ENCODE results near the gene ANXA11.

Gene ANXA11

GRCh38 chr10:80164596-80164995 is 40.7 kb downstream of the ANXA11 start:
- H2BK12ac ChIP-seq (ENCODE audit: low read length in 2 of 2) = peak overlapping the region; percentile 79 to 85
- peaks cover 71% of the 10 kb centered on the region for H3K79me1 ChIP-seq (replicated peaks; ENCODE audit: low read length, poor library complexity, severe bottlenecking)
- no peak overlapping the region for H3K4me3 ChIP-seq (ENCODE audit: insufficient read depth in 1 of 2, low read depth in 1 of 2, low read length in 2 of 2)
- no peak overlapping the region for H2BK120ac ChIP-seq (ENCODE audit: low read depth, low read length)
- peaks cover 34% of the 10 kb centered on the region for H3K4me1 ChIP-seq (ENCODE audit: control insufficient read depth, insufficient read depth, low read depth, low read length)
- H2BK5ac ChIP-seq (ENCODE audit: low read depth, low read length, poor library complexity, severe bottlenecking) = no peak overlapping the region
- H3K4ac ChIP-seq (ENCODE audit: low read depth in 1 of 2, low read length in 2 of 2) = peak overlapping the region; percentile 50 to 64
- H3K23ac ChIP-seq (ENCODE audit: low read length in 2 of 2) = no peak overlapping the region
- peaks cover 87 to 90% of the 10 kb centered on the region in 2 experiments for H3K36me3 ChIP-seq (ENCODE audit: control insufficient read depth in 1 of 2, insufficient read depth in 2 of 2, low read depth in 1 of 2, low read length in 2 of 2)
- H2AK5ac ChIP-seq (ENCODE audit: low read length, severe bottlenecking) = no peak overlapping the region
- no peak overlapping the region for H3K4me2 ChIP-seq (ENCODE audit: low read length, poor library complexity, severe bottlenecking)
- H4K91ac ChIP-seq (ENCODE audit: low read length) = peak overlapping the region; percentile 79
- peak; percentile 38 for DNase-seq
- peak overlapping the region; percentile 66 for H3K9ac ChIP-seq (ENCODE audit: low read length)
- peak overlapping the region in 1 of 2 experiments; percentile 45 for H3K14ac ChIP-seq (ENCODE audit: low read length in 2 of 2)
- no peaks in the 10 kb centered on the region for H3K27me3 ChIP-seq (ENCODE audit: control insufficient read depth in 1 of 2, insufficient read depth in 1 of 2, low read length in 2 of 2)
- 62% methylated on average over 7 of the region's 7 CpGs for WGBS
- H2BK15ac ChIP-seq (ENCODE audit: low read depth, poor library complexity, severe bottlenecking) = no peak overlapping the region
- no peak overlapping the region for H2AFZ ChIP-seq (ENCODE audit: low read depth, low read length)
- H4K8ac ChIP-seq (ENCODE audit: low read length) = peak overlapping the region; percentile 16
- H3K27ac ChIP-seq (ENCODE audit: low read length, poor library complexity, severe bottlenecking) = no peak overlapping the region
- no peaks in the 10 kb centered on the region for H3K9me3 ChIP-seq (ENCODE audit: control insufficient read depth, low read length)
- H3K18ac ChIP-seq (ENCODE audit: low read depth in 1 of 2, low read length in 2 of 2) = peak overlapping the region; percentile 46 to 92

- peak; percentile 92 for DNase-seq
- Histone ChIP-seq H4K8ac (ENCODE audit: low read length) (peak overlapping the region; percentile 66), H2BK12ac (ENCODE audit: low read length in 2 of 2) (peak overlapping the region; percentile 85 to 95), H3K79me1 (replicated peaks; ENCODE audit: low read length, poor library complexity, severe bottlenecking) (peaks cover 64% of the 10 kb centered on the region), H3K27me3 (ENCODE audit: control insufficient read depth in 1 of 2, insufficient read depth in 1 of 2, low read length in 2 of 2) (no peaks in the 10 kb centered on the region), H2AFZ (ENCODE audit: low read depth, low read length) (no peak overlapping the region), H3K4me1 (ENCODE audit: control insufficient read depth, insufficient read depth, low read depth, low read length) (peaks cover 40% of the 10 kb centered on the region), H3K4me2 (ENCODE audit: low read length, poor library complexity, severe bottlenecking) (no peak overlapping the region), H3K36me3 (ENCODE audit: control insufficient read depth in 1 of 2, insufficient read depth in 2 of 2, low read depth in 1 of 2, low read length in 2 of 2) (peaks cover 85 to 90% of the 10 kb centered on the region in 2 experiments), H4K91ac (ENCODE audit: low read length) (peak overlapping the region; percentile 90), H3K9ac (ENCODE audit: low read length) (peak overlapping the region; percentile 66), H3K27ac (ENCODE audit: low read length, poor library complexity, severe bottlenecking) (no peak overlapping the region), H3K9me3 (ENCODE audit: control insufficient read depth, low read length) (no peaks in the 10 kb centered on the region), H2AK5ac (ENCODE audit: low read length, severe bottlenecking) (no peak overlapping the region), H2BK5ac (ENCODE audit: low read depth, low read length, poor library complexity, severe bottlenecking) (no peak overlapping the region), H3K4ac (ENCODE audit: low read depth in 1 of 2, low read length in 2 of 2) (peak overlapping the region; percentile 64 to 69), H3K14ac (ENCODE audit: low read length in 2 of 2) (peak overlapping the region in 1 of 2 experiments; percentile 45), H3K18ac (ENCODE audit: low read depth in 1 of 2, low read length in 2 of 2) (peak overlapping the region; percentile 86 to 88), H3K4me3 (ENCODE audit: insufficient read depth in 1 of 2, low read depth in 1 of 2, low read length in 2 of 2) (no peak overlapping the region), H2BK120ac (ENCODE audit: low read depth, low read length) (peak overlapping the region; percentile 45), H2BK15ac (ENCODE audit: low read depth, poor library complexity, severe bottlenecking) (peak overlapping the region; percentile 53), H3K23ac (ENCODE audit: low read length in 2 of 2) (peak overlapping the region in 1 of 2 experiments; percentile 16)
- 16% methylated on average over 7 of the region's 8 CpGs for WGBS
These were observed 41.5 kb downstream of the ANXA11 start for GRCh38 chr10:80163741-80164341.

- Histone ChIP-seq H2BK12ac (ENCODE audit: low read length in 2 of 2) (peak overlapping the region; percentile 69 to 84), H3K79me1 (replicated peaks; ENCODE audit: low read length, poor library complexity, severe bottlenecking) (peaks cover 58% of the 10 kb centered on the region), H2AFZ (ENCODE audit: low read depth, low read length) (no peak overlapping the region), H2BK5ac (ENCODE audit: low read depth, low read length, poor library complexity, severe bottlenecking) (no peak overlapping the region), H3K27ac (ENCODE audit: low read length, poor library complexity, severe bottlenecking) (no peak overlapping the region), H3K18ac (ENCODE audit: low read depth in 1 of 2, low read length in 2 of 2) (peak overlapping the region; percentile 67 to 89), H2BK15ac (ENCODE audit: low read depth, poor library complexity, severe bottlenecking) (no peak overlapping the region), H2AK5ac (ENCODE audit: low read length, severe bottlenecking) (no peak overlapping the region), H4K8ac (ENCODE audit: low read length) (peak overlapping the region; percentile 1), H3K14ac (ENCODE audit: low read length in 2 of 2) (no peak overlapping the region), H3K4me2 (ENCODE audit: low read length, poor library complexity, severe bottlenecking) (no peak overlapping the region), H3K9me3 (ENCODE audit: control insufficient read depth, low read length) (no peaks in the 10 kb centered on the region), H2BK120ac (ENCODE audit: low read depth, low read length) (no peak overlapping the region), H3K23ac (ENCODE audit: low read length in 2 of 2) (no peak overlapping the region), H3K27me3 (ENCODE audit: control insufficient read depth in 1 of 2, insufficient read depth in 1 of 2, low read length in 2 of 2) (no peaks in the 10 kb centered on the region), H3K4me3 (ENCODE audit: insufficient read depth in 1 of 2, low read depth in 1 of 2, low read length in 2 of 2) (no peak overlapping the region), H3K9ac (ENCODE audit: low read length) (peak overlapping the region; percentile 16), H3K4me1 (ENCODE audit: control insufficient read depth, insufficient read depth, low read depth, low read length) (peaks cover 46% of the 10 kb centered on the region), H4K91ac (ENCODE audit: low read length) (peak overlapping the region; percentile 52), H3K4ac (ENCODE audit: low read depth in 1 of 2, low read length in 2 of 2) (peak overlapping the region; percentile 42 to 65), H3K36me3 (ENCODE audit: control insufficient read depth in 1 of 2, insufficient read depth in 2 of 2, low read depth in 1 of 2, low read length in 2 of 2) (peaks cover 81 to 95% of the 10 kb centered on the region in 2 experiments)
- WGBS = 77% methylated on average over 17 of the region's 21 CpGs
- DNase-seq = peak; percentile 53
These were observed 43.8 kb downstream of the ANXA11 start for GRCh38 chr10:80161321-80162083.

Data from mesenchymal stem cell (in vitro differentiated cells and primary cell).